Stomach (tissue), 19 donors: ENCODE measurements around the gene ADAM21. TPM values are rescaled to one million over a fixed set of nuclear protein-coding genes. Genes with fewer than 3 reads are reported as not detected.
"Not testable (repeated sequence)": the region's sequence is repeated elsewhere in the genome, so short reads cannot be mapped to it uniquely, and the experiment has no call there.

Experiments
- DNase-seq, 2 donors: peaks; one replicate each; pipeline versions ENCODE4 v3.0.0 to v3.0.0-alpha.2; 2013 to 2019
- H3K27ac ChIP-seq, 5 donors: fragments of 200-600 bp in 4 of 5; sonication (generic) in 4 of 5; one replicate each; pipeline ENCODE4 v1.5.1; 2013 to 2019; ENCODE audit warnings: mild to moderate bottlenecking in 1 of 5, moderate library complexity in 1 of 5
- H3K27me3 ChIP-seq, 3 donors: fragments of 200-600 bp; sonication (generic); one replicate each; pipeline ENCODE4 v1.5.1; 2017 to 2019; ENCODE audit warnings: mixed run types in 1 of 3
- H3K36me3 ChIP-seq, 4 donors: fragments of 200-600 bp; sonication (generic); 1 replicate in 3 of 4; 2 replicates in 1 of 4; pipeline ENCODE4 v1.5.1; 2016 to 2019
- H3K4me1 ChIP-seq, 4 donors: fragments of 200-600 bp; sonication (generic); one replicate each; pipeline ENCODE4 v1.5.1; 2016 to 2019
- H3K4me3 ChIP-seq, 4 donors: fragments of 200-600 bp; sonication (generic) in 3 of 4; one replicate each; pipeline ENCODE4 v1.5.1; 2016 to 2019; ENCODE audit warnings: mild to moderate bottlenecking in 1 of 4
- H3K9me3 ChIP-seq, 4 donors: fragments of 200-600 bp; sonication (generic); one replicate each; pipeline ENCODE4 v1.5.1; 2016 to 2019
- EP300 ChIP-seq: sonication (generic); formaldehyde crosslinking; IDR thresholded peaks from one replicate; pipeline ENCODE4 v1.6.1; 2017; ENCODE audit warnings: antibody characterized with exemption
- POLR2A ChIP-seq, 4 donors: fragments of 450-650 bp; IDR thresholded peaks; one replicate each; pipeline ENCODE4 v1.6.1; 2016; ENCODE audit warnings: antibody characterized with exemption in 4 of 4, control low read depth in 2 of 4, mild to moderate bottlenecking in 1 of 4, moderate library complexity in 1 of 4
- POLR2AphosphoS5 ChIP-seq, 3 donors: sonication (generic); formaldehyde crosslinking; IDR thresholded peaks; one replicate each; pipeline ENCODE4 v1.6.1; 2016; ENCODE audit warnings: antibody characterized with exemption in 3 of 3
- WGBS, 5 donors: extraction: QIAGEN DNeasy Blood & Tissue Kit in 3 of 5; methylation state at CpG; one replicate each; pipeline versions ENCODE4 v1.1.5 to v1.1.7; 2013 to 2018; 5-methylcytosine and 5-hydroxymethylcytosine counted together
- intact Hi-C: fragments of 100-400 bp; cut with DNase I; formaldehyde crosslinking; loops from one replicate; pipeline ENCODE4 v1.15.1; 2023; ENCODE audit warnings: low total_unique reads
- long read RNA-seq, 10 donors: transcript quantifications; one replicate each; lab custom pipeline, GENCODE V29; 2026
- polyA plus RNA-seq, 3 donors: library from polyadenylated mRNA; stranded (reverse); fragments of 200-250 nt; gene quantifications; one replicate each; pipeline ENCODE4 v1.2.3, GENCODE V29; 2013
- total RNA-seq, 5 donors: library from RNA; depleted of rRNA; stranded (reverse); fragments of >200 nt; gene quantifications; one replicate each; pipeline versions ENCODE4 v1.1.0 to v1.2.3, GENCODE V29; 2014 to 2016
- TF ChIP-seq, protein P1 (sequence below), 7 experiments: fragments of 450-650 bp in 4 of 7; fragments of 200-600 bp in 3 of 7; sonication (generic) in 3 of 7; IDR thresholded peaks; one replicate each; pipeline ENCODE4 v1.5.1; 2016 to 2019; ENCODE audit warnings: antibody characterized with exemption in 7 of 7, control low read depth in 2 of 7, mild to moderate bottlenecking in 1 of 7
- donor health status: healthy with polysubstance abuse.
- donor health status: Bipolar disorder and iron deficiency.
- donor health status: healthy.

The ADAM21 gene
- total RNA-seq (not detected), polyA plus RNA-seq (not detected)
- long read RNA-seq, donor 1, result 0 reads
- long read RNA-seq, donor 2, result 0 reads
- long read RNA-seq, donor 3, result 0 reads
- long read RNA-seq, donor 4, result 0 reads
- long read RNA-seq, donor 5, result 0 reads
- long read RNA-seq, donor 6, result 0 reads
- long read RNA-seq, donor 7, result 0 reads
- long read RNA-seq, donor 8, result 0 reads
- long read RNA-seq, donor 9, result 0 reads
- long read RNA-seq, donor 10, result 0 reads

DNA sequence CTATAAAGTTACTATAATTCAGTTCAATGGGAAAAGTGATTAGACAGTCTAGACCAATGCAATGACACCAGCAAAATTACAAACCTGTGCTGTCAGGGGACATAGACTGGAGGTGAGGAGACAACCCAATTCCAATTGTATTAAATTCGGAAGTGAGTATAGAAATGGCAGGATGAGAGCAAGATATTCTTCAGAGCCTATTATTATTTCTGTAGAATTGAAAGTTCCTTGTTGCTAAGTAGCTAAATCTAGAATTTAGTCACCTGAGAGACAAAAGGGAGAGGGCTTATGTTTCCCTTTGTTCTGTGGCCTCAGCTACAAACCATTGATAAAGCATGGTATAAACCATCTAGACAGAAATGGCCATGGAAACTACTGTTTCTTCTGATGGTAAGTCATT is at the start of gene ADAM21:
ADAM21 (plus strand) TSS at position 301 of the 400 bp plus-strand sequence. CDS start 5,326 bp downstream, outside the sequence.
- Histone ChIP-seq H3K4me3 (no peak within 1 kb of the TSS), H3K36me3 (no peaks in the 10 kb centered on the region), H3K4me1 (no peaks in the 10 kb centered on the region), H3K9me3 (no peaks in the 10 kb centered on the region), H3K27me3 (no peaks in the 10 kb centered on the region), H3K27ac (no peak within 1 kb of the TSS)
- no peak for DNase-seq
- intact Hi-C loops, result no loop called here
- TF ChIP-seq POLR2A (IDR thresholded peaks at IDR 0.05), result no peak
- WGBS, 5 donors, result 88 to 100% (median 93%) methylated on average over 1 of the region's 1 CpG

DNA sequence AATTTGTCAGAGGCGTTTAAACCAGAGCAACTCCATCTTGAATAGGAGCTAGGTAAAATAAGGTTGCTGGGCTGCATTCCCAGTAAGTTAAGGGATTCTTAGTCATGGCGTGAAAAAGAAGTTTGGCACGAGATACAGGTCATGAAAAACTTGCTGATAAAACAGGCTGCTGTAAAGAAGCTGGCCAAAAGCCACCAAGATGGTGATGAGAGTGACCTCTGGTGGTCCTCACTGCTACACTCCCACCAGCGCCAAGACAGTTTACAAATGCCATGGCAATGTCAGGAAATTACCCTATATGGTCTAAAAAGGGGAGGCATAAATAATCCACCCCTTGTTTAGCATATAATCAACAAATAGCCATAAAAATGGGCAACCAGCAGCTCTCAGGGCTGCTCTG is 48.6 kb upstream of the ADAM21 start:
- Histone ChIP-seq H3K27ac (peak overlapping the region in 2 of 5 donors; percentile 28 to 31), H3K4me1 (peaks cover 8 to 29% (median 23%) of the 10 kb centered on the region in 4 donors), H3K36me3 (peaks cover 4 to 20% (median 10%) of the 10 kb centered on the region in 4 donors)
- H3K4me3 ChIP-seq, H3K27me3 ChIP-seq, intact Hi-C loops, H3K9me3 ChIP-seq: not testable (repeated sequence)
- peak; percentile 37 to 69 for DNase-seq
- peak in 1 of 3 donors; percentile 36 for TF ChIP-seq POLR2AphosphoS5 (IDR thresholded peaks at IDR 0.05)
- WGBS, 5 donors, result 25 to 47% (median 37%) methylated on average over 4 of the region's 4 CpGs

DNA sequence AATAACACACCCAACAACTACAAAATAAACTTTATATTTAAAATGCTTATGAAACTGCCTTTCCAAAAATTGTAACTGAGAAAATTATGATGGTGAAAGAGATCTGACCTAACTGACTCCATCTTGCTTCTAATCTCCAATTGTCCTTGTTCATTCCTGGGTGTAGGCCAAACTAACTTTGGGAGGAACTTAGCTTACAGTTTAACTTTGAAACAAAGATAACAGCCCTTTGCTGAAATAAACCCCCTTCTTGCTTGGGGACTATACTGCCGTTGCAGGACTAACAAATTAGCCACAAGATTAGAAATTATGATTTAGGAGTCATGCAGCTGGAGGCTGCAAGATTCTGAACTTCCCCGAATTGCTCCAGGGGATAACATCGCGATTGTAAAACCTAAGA is 45.8 kb upstream of the ADAM21 start:
- H3K4me3 ChIP-seq, DNase-seq, H3K27ac ChIP-seq, H3K9me3 ChIP-seq, H3K27me3 ChIP-seq, intact Hi-C loops: not testable (repeated sequence)
- Histone ChIP-seq H3K4me1 (peaks cover 8 to 28% (median 19%) of the 10 kb centered on the region in 4 donors), H3K36me3 (peaks cover 4 to 33% (median 14%) of the 10 kb centered on the region in 4 donors)
- 57 to 86% (median 78%) methylated on average over 4 of the region's 4 CpGs for WGBS, 5 donors

DNA sequence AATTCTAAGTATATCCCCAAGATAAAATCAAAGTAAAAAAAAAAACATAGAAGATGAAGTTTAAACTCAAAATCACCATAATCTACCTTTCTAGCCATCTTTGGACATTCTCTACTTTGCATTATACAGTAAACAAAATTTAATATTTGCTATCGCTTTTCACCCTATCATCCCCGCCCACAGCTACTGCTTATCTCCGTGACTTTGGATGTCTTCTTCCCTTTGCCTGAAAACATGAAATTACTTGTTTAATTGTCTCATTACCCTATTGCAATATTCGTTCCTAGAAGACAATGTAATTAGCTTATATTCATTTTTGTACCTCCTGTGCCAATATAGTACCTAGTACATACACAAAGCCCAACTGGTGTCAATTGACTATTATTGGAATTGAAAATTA is 44.4 kb upstream of the ADAM21 start:
- intact Hi-C loops, result no loop called here

DNA sequence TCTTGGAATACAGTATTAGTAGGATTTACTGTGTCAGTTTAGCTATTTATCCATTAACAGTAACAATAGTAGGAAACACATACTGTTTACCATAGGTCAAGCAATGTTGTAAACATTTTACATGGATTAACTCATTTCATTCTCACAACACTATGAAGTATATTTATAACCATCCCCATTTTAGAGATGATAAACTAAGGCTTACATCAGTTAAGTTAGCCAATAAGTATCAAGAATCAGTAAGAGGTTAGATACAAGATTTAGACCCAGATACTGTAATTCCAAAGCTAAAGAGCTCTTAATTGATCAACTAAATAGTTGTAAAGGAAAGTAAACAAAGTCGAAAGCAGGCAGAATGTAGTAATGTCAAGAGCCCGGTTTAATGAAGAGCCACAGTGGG is 36.2 kb upstream of the ADAM21 start:
- no peaks in the 10 kb centered on the region for H3K9me3 ChIP-seq
- 16 to 31% (median 17%) methylated on average over 2 of the region's 2 CpGs for WGBS, 5 donors
- peak overlapping the region in 2 of 5 donors; percentile 59 to 87 for H3K27ac ChIP-seq
- no peak for DNase-seq
- peaks cover 0 to 13% (median 2%) of the 10 kb centered on the region in 4 donors for H3K36me3 ChIP-seq
- peaks cover 4 to 44% (median 22%) of the 10 kb centered on the region in 4 donors for H3K4me1 ChIP-seq
- peak overlapping the region; percentile 48 to 92 (median 70) for H3K4me3 ChIP-seq
- H3K27me3 ChIP-seq, result no peaks in the 10 kb centered on the region
- no peak for TF ChIP-seq POLR2A (IDR thresholded peaks at IDR 0.05)
- no peak for TF ChIP-seq EP300
- no peak for TF ChIP-seq POLR2AphosphoS5 (IDR thresholded peaks at IDR 0.05)
- TF ChIP-seq, protein P1, sequence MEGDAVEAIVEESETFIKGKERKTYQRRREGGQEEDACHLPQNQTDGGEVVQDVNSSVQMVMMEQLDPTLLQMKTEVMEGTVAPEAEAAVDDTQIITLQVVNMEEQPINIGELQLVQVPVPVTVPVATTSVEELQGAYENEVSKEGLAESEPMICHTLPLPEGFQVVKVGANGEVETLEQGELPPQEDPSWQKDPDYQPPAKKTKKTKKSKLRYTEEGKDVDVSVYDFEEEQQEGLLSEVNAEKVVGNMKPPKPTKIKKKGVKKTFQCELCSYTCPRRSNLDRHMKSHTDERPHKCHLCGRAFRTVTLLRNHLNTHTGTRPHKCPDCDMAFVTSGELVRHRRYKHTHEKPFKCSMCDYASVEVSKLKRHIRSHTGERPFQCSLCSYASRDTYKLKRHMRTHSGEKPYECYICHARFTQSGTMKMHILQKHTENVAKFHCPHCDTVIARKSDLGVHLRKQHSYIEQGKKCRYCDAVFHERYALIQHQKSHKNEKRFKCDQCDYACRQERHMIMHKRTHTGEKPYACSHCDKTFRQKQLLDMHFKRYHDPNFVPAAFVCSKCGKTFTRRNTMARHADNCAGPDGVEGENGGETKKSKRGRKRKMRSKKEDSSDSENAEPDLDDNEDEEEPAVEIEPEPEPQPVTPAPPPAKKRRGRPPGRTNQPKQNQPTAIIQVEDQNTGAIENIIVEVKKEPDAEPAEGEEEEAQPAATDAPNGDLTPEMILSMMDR (IDR thresholded peaks at IDR 0.05), result no peak
- intact Hi-C loops, result no loop called here

More for the DNA sequence above, 44.4 kb upstream of the ADAM21 start:
- Histone ChIP-seq H3K36me3 (peaks cover 0 to 33% (median 14%) of the 10 kb centered on the region in 4 donors), H3K4me1 (peaks cover 8 to 20% (median 15%) of the 10 kb centered on the region in 4 donors), H3K27ac (no peak overlapping the region), H3K4me3 (no peak overlapping the region), H3K9me3 (peaks cover 0 to 9% (median 0%) of the 10 kb centered on the region in 4 donors), H3K27me3 (no peaks in the 10 kb centered on the region)
- DNase-seq, result no peak
- WGBS, 5 donors, result 85 to 92% (median 91%) methylated on average over 4 of the region's 4 CpGs
- TF ChIP-seq POLR2A (IDR thresholded peaks at IDR 0.05) (no peak), POLR2AphosphoS5 (IDR thresholded peaks at IDR 0.05) (no peak)

DNA sequence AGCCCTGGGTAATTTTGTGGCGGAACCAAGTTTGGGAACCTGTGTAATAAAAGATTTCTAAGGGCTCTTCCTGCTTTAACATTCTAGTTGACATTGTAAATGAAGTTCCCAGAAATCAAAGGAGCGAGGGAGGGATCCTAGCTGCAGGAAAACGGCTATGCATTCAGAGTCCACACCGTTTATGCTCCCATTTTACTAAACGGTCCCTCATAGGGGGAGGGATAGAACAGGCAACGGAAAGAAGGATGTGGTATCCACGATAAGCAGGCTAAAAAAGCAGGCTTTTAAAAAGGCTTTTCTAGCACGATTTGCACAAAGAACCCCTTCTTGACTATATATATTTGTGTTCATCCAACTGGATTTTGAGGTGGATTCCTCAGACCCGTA is 35.6 kb upstream of the ADAM21 start:
- peak overlapping the region; percentile 59 to 91 (median 86) for H3K27ac ChIP-seq
- no peaks in the 10 kb centered on the region for H3K27me3 ChIP-seq
- intact Hi-C loops, result no loop called here
- TF ChIP-seq POLR2A (IDR thresholded peaks at IDR 0.05), result no peak
- no peak for TF ChIP-seq EP300
- TF ChIP-seq, protein P1 (IDR thresholded peaks at IDR 0.05), result no peak
- 3 to 5% (median 3%) methylated on average over 9 of the region's 9 CpGs for WGBS, 5 donors
- H3K36me3 ChIP-seq, result peaks cover 0 to 13% (median 2%) of the 10 kb centered on the region in 4 donors
- H3K4me1 ChIP-seq, result peaks cover 4 to 44% (median 22%) of the 10 kb centered on the region in 4 donors
- peak overlapping the region; percentile 48 to 92 (median 70) for H3K4me3 ChIP-seq
- no peaks in the 10 kb centered on the region for H3K9me3 ChIP-seq
- DNase-seq, result peak in 1 of 2 donors; percentile 41
